GM12872 (cell line): ENCODE data around the gene MAP3K5.

ENCODE experiments used
- CTCF ChIP-seq: IDR thresholded peaks from 3 replicates; pipeline ENCODE4 v1.5.1; 2011; ENCODE audit warnings: low read depth, mild to moderate bottlenecking, low read length, moderate library complexity; ENCODE audit not compliant: insufficient read depth

MAP3K5 gene

GRCh38 chr6:136803608-136804007, 11.3 kb upstream of the MAP3K5 start:
- no peak for TF ChIP-seq CTCF

GRCh38 chr6:136801581-136801980, 9.3 kb upstream of the MAP3K5 start:
- TF ChIP-seq CTCF: no peak

GRCh38 chr6:136798044-136798443, 5.8 kb upstream of the MAP3K5 start:
- no peak for TF ChIP-seq CTCF

- TF ChIP-seq CTCF: no peak
These were observed 3.7 kb upstream of the MAP3K5 start for GRCh38 chr6:136795996-136796395.

GRCh38 chr6:136795386-136795785, 3.1 kb upstream of the MAP3K5 start:
- no peak for TF ChIP-seq CTCF

GRCh38 chr6:136793363-136793762, 1.1 kb upstream of the MAP3K5 start:
- no peak for TF ChIP-seq CTCF

- TF ChIP-seq CTCF: no peak
These were observed 225 bp downstream of the MAP3K5 start for GRCh38 chr6:136792095-136792409.

GRCh38 chr6:136791296-136792094, 782 bp downstream of the MAP3K5 start:
- no peak for TF ChIP-seq CTCF
